IMR-90 (cell line): ENCODE measurements around the gene CLTA. TPM values are rescaled to one million over a fixed set of nuclear protein-coding genes. Genes with fewer than 3 reads are reported as not detected.

ENCODE experiments used
- ATAC-seq: fragments of 200-7000 bp; cut with Tn5 transposase; 2 replicates; pipeline ENCODE4 v1.9.1; 2020; ENCODE audit warnings: low read depth, mild to moderate bottlenecking, moderate library complexity
- BruUV-seq: library from RNA; stranded (reverse); fragments of 400-500 nt; replicated peaks from 2 replicates; lab custom pipeline; 2021; lab: Mats Ljungman, UMichigan
- CTCF ChIA-PET: fragments of 300-600 bp; formaldehyde crosslinking; extraction: SDS; loops from one replicate; lab custom pipeline; 2021; ENCODE audit warnings: antibody characterized with exemption; lab: Yijun Ruan, JAX
- POLR2A ChIA-PET: fragments of 300-600 bp; sonication (Branson Sonifier 250); formaldehyde crosslinking; loops from one replicate; lab custom pipeline; 2022; ENCODE audit warnings: antibody characterized with exemption; ENCODE audit not compliant: unreplicated experiment; lab: Charles Lee
- DNase-seq: peaks from one replicate; pipeline ENCODE4 v3.0.0; 2013
- H2AFZ ChIP-seq: replicated peaks from 2 replicates; pipeline ENCODE3; 2013; ENCODE audit warnings: low read length, mild to moderate bottlenecking; ENCODE audit not compliant: poor library complexity
- H2AK5ac ChIP-seq: 2 replicates; pipeline ENCODE4 v1.6.1; 2013; ENCODE audit warnings: low read depth, low read length, inconsistent platforms
- H2AK9ac ChIP-seq: replicated peaks from 2 replicates; pipeline ENCODE3; 2013; ENCODE audit warnings: mild to moderate bottlenecking, low read depth, low read length, moderate library complexity; ENCODE audit not compliant: poor library complexity
- H2BK120ac ChIP-seq: 2 replicates; pipeline ENCODE4 v1.6.1; 2013; ENCODE audit warnings: low read depth, low read length, inconsistent platforms
- H2BK15ac ChIP-seq: 3 replicates; pipeline ENCODE4 v1.6.1; 2013; ENCODE audit warnings: low read depth, low read length, inconsistent platforms
- H2BK20ac ChIP-seq: 2 replicates; pipeline ENCODE4 v1.6.1; 2013; ENCODE audit warnings: low read depth, mild to moderate bottlenecking, inconsistent platforms, low read length, moderate library complexity
- H2BK5ac ChIP-seq: 2 replicates; pipeline ENCODE4 v1.6.1; 2013; ENCODE audit warnings: mild to moderate bottlenecking, low read depth, low read length, inconsistent platforms; ENCODE audit not compliant: poor library complexity, severe bottlenecking
- H3K14ac ChIP-seq: replicated peaks from 2 replicates; pipeline ENCODE4 v1.6.1; 2013; ENCODE audit warnings: low read depth, low read length, inconsistent platforms
- H3K18ac ChIP-seq: 2 replicates; pipeline ENCODE4 v1.6.1; 2013; ENCODE audit warnings: low read depth, low read length, control low read depth
- H3K23ac ChIP-seq: 2 replicates; pipeline ENCODE4 v1.6.1; 2013; ENCODE audit warnings: low read depth, low read length, inconsistent platforms
- H3K27ac ChIP-seq: 2 replicates; pipeline ENCODE4 v1.5.1; 2013; ENCODE audit warnings: mild to moderate bottlenecking, control low read depth, low read length; ENCODE audit not compliant: insufficient read depth
- H3K27me3 ChIP-seq: 2 replicates; pipeline ENCODE4 v1.6.1; 2013; ENCODE audit warnings: low read length; ENCODE audit not compliant: control insufficient read depth, insufficient read depth
- H3K36me3 ChIP-seq: 2 replicates; pipeline ENCODE4 v1.6.1; 2013; ENCODE audit warnings: low read length, mixed read lengths; ENCODE audit not compliant: control insufficient read depth, insufficient read depth
- H3K4ac ChIP-seq: 2 replicates; pipeline ENCODE4 v1.6.1; 2013; ENCODE audit warnings: low read depth, low read length, inconsistent platforms
- H3K4me1 ChIP-seq: 2 replicates; pipeline ENCODE4 v1.6.1; 2013; ENCODE audit warnings: low read length, mixed read lengths; ENCODE audit not compliant: control insufficient read depth, insufficient read depth
- H3K4me2 ChIP-seq: 2 replicates; pipeline ENCODE4 v1.6.1; 2013; ENCODE audit warnings: low read depth, mild to moderate bottlenecking, control low read depth, low read length, moderate library complexity
- H3K4me3 ChIP-seq: 2 replicates; pipeline ENCODE4 v1.5.1; 2013; ENCODE audit warnings: low read depth, mild to moderate bottlenecking, control low read depth, low read length, moderate library complexity; ENCODE audit not compliant: insufficient read depth
- H3K56ac ChIP-seq: 2 replicates; pipeline ENCODE4 v1.6.1; 2013; ENCODE audit warnings: low read length, inconsistent platforms; ENCODE audit not compliant: insufficient read depth; ENCODE audit errors: extremely low read depth
- H3K79me1 ChIP-seq, 2 experiments: 2 replicates each; pipeline ENCODE4 v1.6.1; 2013; ENCODE audit warnings: low read length in 2 of 2, inconsistent platforms in 1 of 2, low read depth in 1 of 2
- H3K9ac ChIP-seq: 2 replicates; pipeline ENCODE4 v1.6.1; 2013; ENCODE audit warnings: low read depth, low read length, control low read depth
- H3K9me1 ChIP-seq: 2 replicates; pipeline ENCODE4 v1.6.1; 2013; ENCODE audit warnings: low read length, inconsistent platforms; ENCODE audit not compliant: insufficient read depth
- H3K9me3 ChIP-seq: 2 replicates; pipeline ENCODE4 v1.6.1; 2013; ENCODE audit warnings: low read length; ENCODE audit not compliant: control insufficient read depth, insufficient read depth
- H4K20me1 ChIP-seq: 2 replicates; pipeline ENCODE4 v1.6.1; 2013; ENCODE audit warnings: low read length, inconsistent platforms; ENCODE audit not compliant: insufficient read depth
- H4K5ac ChIP-seq: 2 replicates; pipeline ENCODE4 v1.6.1; 2013; ENCODE audit warnings: mild to moderate bottlenecking, low read depth, low read length, control low read depth
- H4K8ac ChIP-seq, 2 experiments: 2 replicates each; pipeline ENCODE4 v1.6.1; 2013; ENCODE audit warnings: low read depth in 2 of 2, low read length in 2 of 2, control low read depth in 1 of 2, inconsistent platforms in 1 of 2
- H4K91ac ChIP-seq: 2 replicates; pipeline ENCODE4 v1.6.1; 2013; ENCODE audit warnings: low read depth, low read length, inconsistent platforms; ENCODE audit not compliant: insufficient read depth
- CEBPB ChIP-seq: IDR thresholded peaks from 2 replicates; pipeline ENCODE4 v1.6.1; 2012; ENCODE audit warnings: low read depth, low read length, improper control_type of control experiment
- CHD1 ChIP-seq: IDR thresholded peaks from 2 replicates; pipeline ENCODE4 v1.6.1; 2012; ENCODE audit warnings: low read depth, low read length, improper control_type of control experiment
- CTCF ChIP-seq: conservative IDR thresholded peaks from 2 replicates; pipeline ENCODE4 v1.5.1; 2012; ENCODE audit warnings: mild to moderate bottlenecking, low read depth, low read length, improper control_type of control experiment
- FOS ChIP-seq: fragments of 150-350 bp; IDR thresholded peaks from 2 replicates; pipeline ENCODE4 v1.6.1; 2016; ENCODE audit warnings: low read depth, low read length
- MAFK ChIP-seq: IDR thresholded peaks from 2 replicates; pipeline ENCODE4 v1.6.1; 2012; ENCODE audit warnings: low read depth, low read length, improper control_type of control experiment
- MAZ ChIP-seq: IDR thresholded peaks from 2 replicates; pipeline ENCODE4 v1.6.1; 2012; ENCODE audit warnings: low read depth, mild to moderate bottlenecking, low read length, improper control_type of control experiment, moderate library complexity, borderline replicate concordance
- POLR2A ChIP-seq: IDR thresholded peaks from 2 replicates; pipeline ENCODE4 v1.6.1; 2012; ENCODE audit warnings: mild to moderate bottlenecking, low read depth, low read length
- RAD21 ChIP-seq: IDR thresholded peaks from 2 replicates; pipeline ENCODE4 v1.6.1; 2012; ENCODE audit warnings: low read length, improper control_type of control experiment
- RCOR1 ChIP-seq: IDR thresholded peaks from 2 replicates; pipeline ENCODE4 v1.6.1; 2012; ENCODE audit warnings: mild to moderate bottlenecking, low read length, improper control_type of control experiment; ENCODE audit not compliant: insufficient replicate concordance
- RFX5 ChIP-seq: IDR thresholded peaks from 2 replicates; pipeline ENCODE4 v1.8.0; 2012; ENCODE audit warnings: low read depth, mild to moderate bottlenecking, low read length, moderate library complexity
- USF2 ChIP-seq: fragments of 150-350 bp; IDR thresholded peaks from 2 replicates; pipeline ENCODE4 v1.6.1; 2017; ENCODE audit warnings: mild to moderate bottlenecking, antibody characterized with exemption, low read length, low read depth
- WGBS, 2 experiments: methylation state at CpG; one replicate each; pipeline versions ENCODE4 v1.1.5 to v1.1.7; 2013; ENCODE audit warnings: missing lambda C conversion rate in 2 of 2; ENCODE audit not compliant: insufficient read length in 1 of 2; ENCODE audit errors: extremely low coverage in 2 of 2; 5-methylcytosine and 5-hydroxymethylcytosine counted together
- dilution Hi-C: fragments of 300-500 bp; cut with HindIII; formaldehyde crosslinking; loops from one replicate; pipeline ENCODE4 v1.14.3; 2018; ENCODE audit warnings: low sequenced_read_pairs; ENCODE audit not compliant: unreplicated experiment
- in situ Hi-C: fragments of 300-500 bp; cut with MboI; formaldehyde crosslinking; loops from 3 replicates; pipeline ENCODE4 v1.14.3; 2019; ENCODE audit warnings: low sequenced_read_pairs, inconsistent platforms, mixed read lengths
- intact Hi-C: fragments of 100-400 bp; cut with micrococcal nuclease; formaldehyde crosslinking; loops from 2 replicates; pipeline ENCODE4 v1.10.0; 2022
- polyA plus RNA-seq, 3 experiments: library from polyadenylated mRNA; depleted of rRNA; stranded (reverse); fragments of >200 nt; gene quantifications; 2 replicates each; pipeline ENCODE4 v1.2.3, GENCODE V29; 2012; ENCODE audit warnings: low replicate concordance in 1 of 3
- total RNA-seq: library from RNA; depleted of rRNA; stranded (reverse); fragments of >200 nt; gene quantifications from 2 replicates; pipeline ENCODE4 v1.2.3, GENCODE V29; 2012
- TF ChIP-seq, protein P1 (sequence below): fragments of 150-350 bp; IDR thresholded peaks from 2 replicates; pipeline ENCODE4 v1.6.1; 2016; ENCODE audit warnings: low read depth, mild to moderate bottlenecking, low read length, moderate library complexity, borderline replicate concordance

Gene CLTA
- total and polyA plus RNA-seq, 2 of the 4 experiments (the other 2 are of a cell fraction), result 133 to 246 TPM

GRCh38 chr9:36146651-36147050 is 44.1 kb upstream of the CLTA start:
- Histone ChIP-seq H2BK15ac (no peak overlapping the region), H3K9me1 (peaks cover 23% of the 10 kb centered on the region), H4K5ac (no peak overlapping the region), H3K4me2 (no peak overlapping the region), H3K23ac (no peak overlapping the region), H4K20me1 (peaks cover 33% of the 10 kb centered on the region), H3K4me1 (peaks cover 26% of the 10 kb centered on the region), H3K18ac (no peak overlapping the region), H4K91ac (no peak overlapping the region), H3K14ac (no peak overlapping the region), H3K9me3 (no peaks in the 10 kb centered on the region), H2AFZ (no peak overlapping the region), H2BK5ac (no peak overlapping the region), H2AK5ac (no peak overlapping the region), H3K4ac (no peak overlapping the region), H4K8ac (no peak overlapping the region), H3K79me1 (peaks cover 17 to 86% of the 10 kb centered on the region in 2 experiments; a peak in 3 of 4 replicates), H3K27ac (no peak overlapping the region), H2BK120ac (no peak overlapping the region), H3K27me3 (no peaks in the 10 kb centered on the region), H2BK20ac (no peak overlapping the region), H3K9ac (no peak overlapping the region), H3K56ac (no peak overlapping the region), H3K36me3 (peaks cover 59% of the 10 kb centered on the region), H2AK9ac (no peak overlapping the region), H3K4me3 (no peak overlapping the region)
- ATAC-seq (no peak), DNase-seq (no peak)
- in situ Hi-C loops, result no loop called here
- no TSS peak for BruUV-seq
- 89% methylated on average over 8 of the region's 10 CpGs; no CpG with 5 or more reads in 1 of the 2 experiments for WGBS, 2 experiments
- CTCF ChIA-PET, result no interaction called here
- POLR2A ChIA-PET, result no interaction called here
- TF ChIP-seq CHD1 (no peak), RCOR1 (no peak), MAZ (no peak), MAFK (no peak), USF2 (no peak), POLR2A (no peak), CTCF (no peak), RFX5 (no peak), FOS (no peak), RAD21 (no peak), CEBPB (no peak)
- TF ChIP-seq, protein P1, sequence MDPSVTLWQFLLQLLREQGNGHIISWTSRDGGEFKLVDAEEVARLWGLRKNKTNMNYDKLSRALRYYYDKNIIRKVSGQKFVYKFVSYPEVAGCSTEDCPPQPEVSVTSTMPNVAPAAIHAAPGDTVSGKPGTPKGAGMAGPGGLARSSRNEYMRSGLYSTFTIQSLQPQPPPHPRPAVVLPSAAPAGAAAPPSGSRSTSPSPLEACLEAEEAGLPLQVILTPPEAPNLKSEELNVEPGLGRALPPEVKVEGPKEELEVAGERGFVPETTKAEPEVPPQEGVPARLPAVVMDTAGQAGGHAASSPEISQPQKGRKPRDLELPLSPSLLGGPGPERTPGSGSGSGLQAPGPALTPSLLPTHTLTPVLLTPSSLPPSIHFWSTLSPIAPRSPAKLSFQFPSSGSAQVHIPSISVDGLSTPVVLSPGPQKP, result no peak
- intact Hi-C loops, result no loop called here
- dilution Hi-C loops, result no loop called here
